ENCODE results near the gene ARHGAP8.
"Not testable (repeated sequence)": the region's sequence is repeated elsewhere in the genome, so short reads cannot be mapped to it uniquely, and the experiment has no call there.

The ARHGAP8 gene

DNA sequence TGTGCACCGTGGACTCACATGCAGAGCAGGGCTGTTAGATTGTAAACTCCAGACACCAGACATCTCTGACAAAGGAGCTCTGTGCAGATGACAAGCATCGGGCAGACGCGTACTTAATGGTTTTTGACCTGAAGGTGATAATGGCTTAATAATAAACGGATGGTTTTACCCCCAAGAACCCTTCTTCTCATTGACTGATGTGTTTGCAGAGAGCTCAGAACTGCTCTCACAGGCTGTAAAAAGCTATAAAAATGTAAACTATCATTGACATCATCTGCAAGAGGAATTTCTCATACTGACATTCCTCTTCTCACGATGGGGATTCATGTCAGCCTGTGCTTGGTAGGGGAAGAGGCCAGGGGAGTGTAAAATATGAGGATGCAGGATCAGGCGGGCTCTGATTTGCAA lies 8.6 kb upstream of the ARHGAP8 start:
- DNase-seq: no peak
- Histone ChIP-seq H3K36me3 (no peaks in the 10 kb centered on the region), H3K27me3 (ENCODE audit: insufficient read depth, low read depth, severe bottlenecking) (no peaks in the 10 kb centered on the region), H3K27ac (no peak overlapping the region), H3K4me3 (ENCODE audit: low read depth, low read length) (no peak overlapping the region), H3K9me3 (ENCODE audit: severe bottlenecking) (no peaks in the 10 kb centered on the region)
- TF ChIP-seq, protein P1, sequence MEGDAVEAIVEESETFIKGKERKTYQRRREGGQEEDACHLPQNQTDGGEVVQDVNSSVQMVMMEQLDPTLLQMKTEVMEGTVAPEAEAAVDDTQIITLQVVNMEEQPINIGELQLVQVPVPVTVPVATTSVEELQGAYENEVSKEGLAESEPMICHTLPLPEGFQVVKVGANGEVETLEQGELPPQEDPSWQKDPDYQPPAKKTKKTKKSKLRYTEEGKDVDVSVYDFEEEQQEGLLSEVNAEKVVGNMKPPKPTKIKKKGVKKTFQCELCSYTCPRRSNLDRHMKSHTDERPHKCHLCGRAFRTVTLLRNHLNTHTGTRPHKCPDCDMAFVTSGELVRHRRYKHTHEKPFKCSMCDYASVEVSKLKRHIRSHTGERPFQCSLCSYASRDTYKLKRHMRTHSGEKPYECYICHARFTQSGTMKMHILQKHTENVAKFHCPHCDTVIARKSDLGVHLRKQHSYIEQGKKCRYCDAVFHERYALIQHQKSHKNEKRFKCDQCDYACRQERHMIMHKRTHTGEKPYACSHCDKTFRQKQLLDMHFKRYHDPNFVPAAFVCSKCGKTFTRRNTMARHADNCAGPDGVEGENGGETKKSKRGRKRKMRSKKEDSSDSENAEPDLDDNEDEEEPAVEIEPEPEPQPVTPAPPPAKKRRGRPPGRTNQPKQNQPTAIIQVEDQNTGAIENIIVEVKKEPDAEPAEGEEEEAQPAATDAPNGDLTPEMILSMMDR (IDR thresholded peaks at IDR 0.05; ENCODE audit: low read depth, low read length): no peak

DNA sequence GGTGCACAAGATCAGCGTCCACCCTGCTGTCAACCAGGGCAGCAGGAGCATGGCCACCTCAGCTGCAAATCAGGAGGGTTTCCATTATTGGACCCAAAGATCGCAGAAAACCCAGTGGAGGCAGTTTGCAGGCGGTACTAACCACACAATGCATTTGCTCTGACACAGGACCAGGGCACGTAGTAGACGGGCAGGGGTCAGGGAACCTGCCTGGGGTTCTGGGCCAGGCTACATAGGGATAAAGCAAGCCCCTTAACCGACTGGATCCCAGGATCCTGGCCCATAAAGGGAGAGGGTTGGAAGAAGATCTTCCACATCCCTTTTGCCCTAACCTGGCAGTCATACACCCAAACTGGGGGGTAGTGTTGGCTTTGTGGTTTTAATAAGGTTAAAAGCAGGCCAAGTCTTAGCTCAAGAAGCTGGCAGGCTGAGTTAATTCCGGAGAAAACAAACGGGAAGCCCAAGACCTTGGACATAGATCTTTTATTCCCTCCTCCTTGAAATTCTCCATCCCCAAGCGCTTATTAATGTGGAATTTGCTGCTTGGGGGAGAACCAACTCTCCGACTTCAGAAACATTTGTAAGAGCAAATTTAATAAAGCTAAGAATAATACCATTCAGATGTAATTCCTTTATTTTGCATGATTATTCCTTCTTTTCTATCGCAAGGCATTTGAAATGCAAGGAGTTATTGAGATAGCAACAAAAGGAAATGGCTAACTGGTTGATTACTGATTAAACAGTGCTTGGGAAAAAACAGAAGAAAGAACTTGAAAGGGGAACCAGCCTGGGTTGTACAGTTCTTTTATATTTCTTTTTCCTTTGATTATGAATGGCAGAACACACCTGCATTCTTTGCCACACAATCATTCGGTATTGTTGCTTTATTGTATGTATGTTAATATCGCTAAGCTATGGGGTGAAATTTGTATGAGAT lies 6.3 kb upstream of the ARHGAP8 start:
- no peak overlapping the region for H3K4me3 ChIP-seq (ENCODE audit: low read depth, low read length)
- H3K9me3 ChIP-seq (ENCODE audit: severe bottlenecking): peaks cover 3% of the 10 kb centered on the region
- no peak overlapping the region for H3K27ac ChIP-seq
- H3K36me3 ChIP-seq: no peaks in the 10 kb centered on the region
- H3K27me3 ChIP-seq (ENCODE audit: insufficient read depth, low read depth, severe bottlenecking): no peaks in the 10 kb centered on the region
- TF ChIP-seq, protein P1 (IDR thresholded peaks at IDR 0.05; ENCODE audit: low read depth, low read length): no peak
- DNase-seq: no peak

DNA sequence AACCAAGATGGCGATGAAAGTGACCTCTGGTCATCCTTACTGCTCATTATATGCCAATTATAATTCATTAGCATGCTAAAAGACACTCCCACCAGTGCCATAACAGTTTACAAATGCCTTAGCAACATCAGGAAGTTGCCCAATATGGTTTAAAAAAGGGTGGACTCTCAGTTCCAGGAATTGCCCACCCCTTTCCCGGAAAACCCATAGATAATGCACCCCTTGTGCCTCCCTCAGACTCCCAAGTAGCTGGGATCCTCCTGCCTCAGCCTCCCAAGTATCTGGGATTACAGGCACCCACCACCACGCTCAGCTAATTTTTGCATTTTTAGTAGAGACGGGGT lies 4.6 kb upstream of the ARHGAP8 start:
- H3K4me3 ChIP-seq (ENCODE audit: low read depth, low read length); H3K36me3 ChIP-seq; H3K27ac ChIP-seq; H3K27me3 ChIP-seq (ENCODE audit: insufficient read depth, low read depth, severe bottlenecking); DNase-seq; H3K9me3 ChIP-seq (ENCODE audit: severe bottlenecking): not testable (repeated sequence)

DNA sequence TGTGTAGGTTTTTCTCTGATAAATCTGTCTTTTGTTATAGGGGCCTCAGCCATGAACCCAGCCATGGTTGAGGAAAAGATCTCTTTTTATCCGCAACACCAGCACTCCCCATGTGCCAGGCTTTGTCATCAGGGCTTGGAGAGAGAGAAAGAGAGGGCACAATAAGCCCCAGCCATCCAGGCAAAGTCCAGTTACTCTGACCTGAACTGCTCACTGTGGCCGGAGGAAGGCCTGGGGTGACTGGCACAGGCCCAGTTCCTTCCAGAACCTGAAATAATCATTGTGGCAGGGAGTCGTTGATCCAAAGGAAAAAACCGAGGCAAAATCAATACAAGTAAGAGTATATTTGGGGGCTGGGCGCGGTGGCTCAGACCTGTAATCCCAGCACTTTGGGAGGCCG lies 3.9 kb upstream of the ARHGAP8 start:
- no peaks in the 10 kb centered on the region for H3K27me3 ChIP-seq (ENCODE audit: insufficient read depth, low read depth, severe bottlenecking)
- no peak for DNase-seq
- no peaks in the 10 kb centered on the region for H3K36me3 ChIP-seq
- no peak overlapping the region for H3K27ac ChIP-seq
- H3K9me3 ChIP-seq (ENCODE audit: severe bottlenecking): peaks cover 3% of the 10 kb centered on the region
- H3K4me3 ChIP-seq (ENCODE audit: low read depth, low read length): no peak overlapping the region
- TF ChIP-seq, protein P1 (IDR thresholded peaks at IDR 0.05; ENCODE audit: low read depth, low read length): no peak

DNA sequence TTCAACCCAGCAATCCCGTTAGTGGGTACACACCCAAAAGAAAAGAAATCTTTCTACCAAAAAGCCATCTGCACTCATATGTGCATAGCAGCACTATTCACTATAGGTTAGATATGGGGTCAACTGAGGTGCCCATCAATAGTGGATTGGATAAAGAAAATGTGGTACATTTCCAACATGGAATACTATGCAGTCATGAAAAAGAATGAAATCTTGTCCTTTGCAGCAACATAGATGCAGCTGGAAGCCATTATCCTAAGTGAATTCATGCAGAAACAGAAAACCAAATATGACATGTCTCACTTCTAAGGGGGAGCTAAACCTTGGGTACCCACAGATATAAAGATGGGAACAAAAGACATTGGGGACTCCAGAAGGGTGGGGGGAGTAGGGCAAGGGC lies 1.9 kb upstream of the ARHGAP8 start:
- Histone ChIP-seq H3K9me3 (ENCODE audit: severe bottlenecking) (peaks cover 3% of the 10 kb centered on the region), H3K27ac (no peak overlapping the region), H3K36me3 (no peaks in the 10 kb centered on the region), H3K27me3 (ENCODE audit: insufficient read depth, low read depth, severe bottlenecking) (no peaks in the 10 kb centered on the region), H3K4me3 (ENCODE audit: low read depth, low read length) (no peak overlapping the region)
- no peak for DNase-seq
- TF ChIP-seq, protein P1 (IDR thresholded peaks at IDR 0.05; ENCODE audit: low read depth, low read length): no peak

DNA sequence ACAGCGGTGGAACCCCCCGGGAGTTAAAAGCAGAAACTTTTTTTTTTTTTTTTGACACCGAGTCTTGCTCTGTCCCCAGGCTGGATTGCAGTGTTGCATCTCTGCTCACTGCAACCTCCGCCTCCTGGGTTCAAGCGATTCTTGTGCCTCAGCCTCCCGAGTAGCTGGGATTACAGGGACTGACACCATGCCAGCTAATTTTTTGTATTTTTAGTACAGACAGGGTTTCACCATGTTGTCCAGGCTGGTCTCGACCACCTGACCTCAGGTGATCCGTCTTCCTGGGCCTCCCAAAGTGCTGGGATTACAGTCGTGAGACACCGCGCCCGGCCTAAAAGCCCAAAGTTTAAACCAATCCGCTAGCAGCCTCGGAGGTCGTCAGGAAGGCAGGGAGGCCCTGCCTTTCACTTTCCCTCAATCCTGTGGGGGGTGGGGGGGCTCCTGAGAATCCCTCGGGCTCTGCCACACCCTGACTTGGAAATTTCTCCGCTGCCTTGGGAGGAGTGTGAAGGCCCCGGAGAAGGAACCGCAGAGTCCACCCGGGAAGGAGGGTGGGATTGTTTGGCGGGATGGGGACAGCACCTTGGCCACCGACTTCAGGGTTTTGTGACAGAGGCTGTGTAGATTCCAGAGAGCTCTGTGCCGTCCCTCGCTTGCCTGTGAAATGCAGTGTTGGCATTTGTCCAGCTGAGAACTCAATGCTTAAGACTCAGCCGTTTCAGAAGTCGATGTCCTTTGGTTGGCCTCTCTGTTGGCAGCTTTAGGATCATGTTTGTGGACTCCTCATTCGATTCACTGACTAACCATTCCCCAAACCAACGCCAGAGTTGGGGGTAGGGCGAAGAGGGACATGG lies 1.0 kb downstream of the ARHGAP8 start:
- Histone ChIP-seq H3K9me3 (ENCODE audit: severe bottlenecking) (peaks cover 3% of the 10 kb centered on the region), H3K27me3 (ENCODE audit: insufficient read depth, low read depth, severe bottlenecking) (no peaks in the 10 kb centered on the region), H3K4me3 (ENCODE audit: low read depth, low read length) (no peak overlapping the region), H3K36me3 (no peaks in the 10 kb centered on the region), H3K27ac (no peak overlapping the region)
- no peak for DNase-seq
- TF ChIP-seq, protein P1 (IDR thresholded peaks at IDR 0.05; ENCODE audit: low read depth, low read length): no peak

All from WERI-Rb-1 (cell line).